Vagina (tissue), 2 donors: ENCODE results near the gene RUNDC3A. TPM values are rescaled to one million over a fixed set of nuclear protein-coding genes. Genes with fewer than 3 reads are reported as not detected.

Experiments
- DNase-seq, 2 donors: peaks; one replicate each; pipeline ENCODE4 v3.0.0-alpha.2; 2017; ENCODE audit errors: extremely low spot score in 2 of 2
- H3K27ac ChIP-seq: fragments of 200-600 bp; sonication (generic); one replicate; pipeline ENCODE4 v1.5.1; 2019
- H3K27me3 ChIP-seq: fragments of 200-600 bp; sonication (generic); one replicate; pipeline ENCODE4 v1.5.1; 2019
- H3K36me3 ChIP-seq, 2 donors: fragments of 200-600 bp; sonication (generic); one replicate each; pipeline ENCODE4 v1.5.1; 2017 to 2019
- H3K4me1 ChIP-seq: fragments of 200-600 bp; sonication (generic); one replicate; pipeline ENCODE4 v1.5.1; 2019
- H3K4me3 ChIP-seq, 2 donors: fragments of 200-600 bp; sonication (generic); 1 replicate in 1 of 2; 2 replicates in 1 of 2; pipeline ENCODE4 v1.5.1; 2016 to 2019
- H3K9me3 ChIP-seq: fragments of 200-600 bp; sonication (generic); one replicate; pipeline ENCODE4 v1.5.1; 2019
- POLR2A ChIP-seq, 2 donors: fragments of 450-650 bp; IDR thresholded peaks; one replicate each; pipeline ENCODE4 v1.6.1; 2017; ENCODE audit warnings: antibody characterized with exemption in 2 of 2, mild to moderate bottlenecking in 2 of 2, moderate library complexity in 2 of 2
- POLR2AphosphoS5 ChIP-seq, 2 donors: sonication (generic); formaldehyde crosslinking; IDR thresholded peaks; one replicate each; pipeline ENCODE4 v1.9.0; 2017; ENCODE audit warnings: antibody characterized with exemption in 2 of 2, mild to moderate bottlenecking in 2 of 2, low read depth in 1 of 2; ENCODE audit not compliant: insufficient read depth in 1 of 2
- intact Hi-C: fragments of 100-400 bp; cut with DNase I; formaldehyde crosslinking; loops from one replicate; pipeline ENCODE4 v1.15.1; 2023
- total RNA-seq: library from RNA; depleted of rRNA; stranded (reverse); fragments of >200 nt; gene quantifications from one replicate; pipeline ENCODE4 v1.2.3, GENCODE V29; 2016
- TF ChIP-seq, protein P1 (sequence below), 3 experiments: fragments of 450-650 bp in 2 of 3; fragments of 200-600 bp in 1 of 3; sonication (generic) in 1 of 3; IDR thresholded peaks; one replicate each; pipeline ENCODE4 v1.5.1; 2017 to 2019; ENCODE audit warnings: antibody characterized with exemption in 3 of 3, mild to moderate bottlenecking in 2 of 3, moderate library complexity in 2 of 3

Gene RUNDC3A
- total RNA-seq = 2.0 TPM

DNA sequence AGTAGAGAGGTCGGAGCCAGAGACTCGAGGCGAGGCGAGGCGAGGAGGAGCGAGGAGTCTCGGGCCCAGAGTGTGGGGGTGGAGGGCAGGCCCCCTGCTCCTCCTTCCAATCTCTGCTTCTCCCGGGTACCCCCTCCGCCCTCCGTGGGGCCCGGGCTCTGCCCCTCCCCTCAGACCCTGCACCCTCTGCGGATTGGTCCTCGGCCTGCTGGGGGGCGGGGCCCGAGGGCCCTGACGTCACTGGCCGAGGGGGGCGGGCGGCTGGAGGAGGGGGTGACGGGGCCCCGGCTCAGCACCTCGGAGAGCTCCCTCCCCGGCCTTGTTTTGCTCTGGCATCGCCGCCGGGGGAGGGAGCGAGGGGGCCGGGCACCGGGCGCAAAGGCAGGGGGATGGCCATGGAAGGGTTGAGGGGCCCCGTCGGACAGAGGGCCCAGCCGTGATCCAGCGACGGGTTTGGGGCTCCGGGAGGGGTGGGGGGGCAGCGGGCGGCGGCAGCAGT, at the start of gene RUNDC3A:
Gene RUNDC3A, plus strand, starts transcription at position 282 of the 499 bp plus-strand sequence. CDS start 232 bp downstream, outside the sequence.
- Histone ChIP-seq H3K27me3 (no peaks in the 10 kb centered on the region), H3K27ac (no peak within 1 kb of the TSS), H3K4me1 (peaks cover 21% of the 10 kb centered on the region), H3K36me3 (no peaks in the 10 kb centered on the region), H3K9me3 (no peaks in the 10 kb centered on the region), H3K4me3 (peak within 1 kb of the TSS; percentile 44)
- intact Hi-C loops = no loop called here
- TF ChIP-seq POLR2A (IDR thresholded peaks at IDR 0.05) = no peak
- TF ChIP-seq, protein P1, sequence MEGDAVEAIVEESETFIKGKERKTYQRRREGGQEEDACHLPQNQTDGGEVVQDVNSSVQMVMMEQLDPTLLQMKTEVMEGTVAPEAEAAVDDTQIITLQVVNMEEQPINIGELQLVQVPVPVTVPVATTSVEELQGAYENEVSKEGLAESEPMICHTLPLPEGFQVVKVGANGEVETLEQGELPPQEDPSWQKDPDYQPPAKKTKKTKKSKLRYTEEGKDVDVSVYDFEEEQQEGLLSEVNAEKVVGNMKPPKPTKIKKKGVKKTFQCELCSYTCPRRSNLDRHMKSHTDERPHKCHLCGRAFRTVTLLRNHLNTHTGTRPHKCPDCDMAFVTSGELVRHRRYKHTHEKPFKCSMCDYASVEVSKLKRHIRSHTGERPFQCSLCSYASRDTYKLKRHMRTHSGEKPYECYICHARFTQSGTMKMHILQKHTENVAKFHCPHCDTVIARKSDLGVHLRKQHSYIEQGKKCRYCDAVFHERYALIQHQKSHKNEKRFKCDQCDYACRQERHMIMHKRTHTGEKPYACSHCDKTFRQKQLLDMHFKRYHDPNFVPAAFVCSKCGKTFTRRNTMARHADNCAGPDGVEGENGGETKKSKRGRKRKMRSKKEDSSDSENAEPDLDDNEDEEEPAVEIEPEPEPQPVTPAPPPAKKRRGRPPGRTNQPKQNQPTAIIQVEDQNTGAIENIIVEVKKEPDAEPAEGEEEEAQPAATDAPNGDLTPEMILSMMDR (IDR thresholded peaks at IDR 0.05) = peak in 1 of 3 experiments; percentile 22
- peak; percentile 30 to 50 for TF ChIP-seq POLR2AphosphoS5 (IDR thresholded peaks at IDR 0.05; ENCODE audit: insufficient read depth in 1 of 2, low read depth in 1 of 2)
- DNase-seq = no peak

DNA sequence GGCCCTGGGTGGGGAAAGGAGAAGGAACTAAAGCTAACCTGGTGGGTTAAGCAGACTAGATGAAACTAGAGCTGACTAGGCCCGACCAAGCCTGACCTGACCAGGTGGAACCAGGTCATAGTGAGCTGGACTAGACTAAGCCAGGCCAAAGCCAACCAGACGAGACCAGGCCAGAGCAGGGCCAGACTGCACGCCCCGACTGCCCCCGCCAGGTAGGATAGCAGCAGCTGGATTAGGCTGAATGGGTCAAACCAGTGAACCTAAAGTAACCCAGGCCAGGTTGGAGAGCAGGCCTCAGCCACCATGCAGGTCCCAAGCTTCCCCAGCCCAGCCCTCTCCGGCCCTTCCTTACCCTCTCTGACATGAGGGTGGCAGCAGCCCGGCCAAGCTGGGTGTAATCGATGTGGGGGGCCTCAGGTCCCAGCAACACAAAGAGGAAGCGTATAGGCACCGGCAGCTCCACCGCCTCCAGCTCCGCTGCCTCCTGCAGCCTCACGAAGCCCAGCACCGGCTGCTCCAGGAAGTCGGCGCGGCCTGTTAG, 49.5 kb upstream of the RUNDC3A start:
- no peaks in the 10 kb centered on the region for H3K4me1 ChIP-seq
- H3K9me3 ChIP-seq = no peaks in the 10 kb centered on the region
- H3K27ac ChIP-seq = no peak overlapping the region
- no peak for DNase-seq
- H3K36me3 ChIP-seq = no peaks in the 10 kb centered on the region
- H3K27me3 ChIP-seq = no peaks in the 10 kb centered on the region
- H3K4me3 ChIP-seq = no peak overlapping the region
- TF ChIP-seq POLR2A (IDR thresholded peaks at IDR 0.05) (no peak), POLR2AphosphoS5 (IDR thresholded peaks at IDR 0.05; ENCODE audit: insufficient read depth in 1 of 2, low read depth in 1 of 2) (no peak)
- TF ChIP-seq, protein P1 (IDR thresholded peaks at IDR 0.05) = no peak
- intact Hi-C loops = no loop called here

DNA sequence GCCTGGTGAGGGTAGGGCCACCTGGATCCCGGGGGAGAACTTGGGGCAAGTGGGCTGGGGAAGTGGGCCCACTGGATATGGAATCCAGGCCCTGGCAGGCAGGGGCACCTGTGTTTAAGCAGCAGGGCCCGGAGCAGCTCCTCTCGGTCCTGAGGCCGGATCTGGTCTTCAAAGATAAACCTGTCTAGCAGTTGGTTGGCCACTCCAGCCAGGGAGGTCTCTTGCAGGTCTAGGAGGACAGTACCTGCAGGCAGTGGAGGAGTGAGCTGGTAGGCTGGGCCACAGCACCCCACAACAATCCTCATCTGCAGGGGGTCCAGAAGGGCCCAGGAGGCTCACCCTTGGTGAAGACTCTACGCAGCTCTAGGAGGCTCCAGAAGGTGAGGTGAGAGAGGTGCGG, 48.1 kb upstream of the RUNDC3A start:
- no peak for DNase-seq
- intact Hi-C loops = no loop called here
- no peak overlapping the region for H3K4me3 ChIP-seq
- H3K36me3 ChIP-seq = no peaks in the 10 kb centered on the region
- no peaks in the 10 kb centered on the region for H3K9me3 ChIP-seq
- H3K27ac ChIP-seq = no peak overlapping the region
- H3K27me3 ChIP-seq = no peaks in the 10 kb centered on the region
- TF ChIP-seq, protein P1 (IDR thresholded peaks at IDR 0.05) = no peak
- TF ChIP-seq POLR2A (IDR thresholded peaks at IDR 0.05) (no peak), POLR2AphosphoS5 (IDR thresholded peaks at IDR 0.05; ENCODE audit: insufficient read depth in 1 of 2, low read depth in 1 of 2) (no peak)
- no peaks in the 10 kb centered on the region for H3K4me1 ChIP-seq

DNA sequence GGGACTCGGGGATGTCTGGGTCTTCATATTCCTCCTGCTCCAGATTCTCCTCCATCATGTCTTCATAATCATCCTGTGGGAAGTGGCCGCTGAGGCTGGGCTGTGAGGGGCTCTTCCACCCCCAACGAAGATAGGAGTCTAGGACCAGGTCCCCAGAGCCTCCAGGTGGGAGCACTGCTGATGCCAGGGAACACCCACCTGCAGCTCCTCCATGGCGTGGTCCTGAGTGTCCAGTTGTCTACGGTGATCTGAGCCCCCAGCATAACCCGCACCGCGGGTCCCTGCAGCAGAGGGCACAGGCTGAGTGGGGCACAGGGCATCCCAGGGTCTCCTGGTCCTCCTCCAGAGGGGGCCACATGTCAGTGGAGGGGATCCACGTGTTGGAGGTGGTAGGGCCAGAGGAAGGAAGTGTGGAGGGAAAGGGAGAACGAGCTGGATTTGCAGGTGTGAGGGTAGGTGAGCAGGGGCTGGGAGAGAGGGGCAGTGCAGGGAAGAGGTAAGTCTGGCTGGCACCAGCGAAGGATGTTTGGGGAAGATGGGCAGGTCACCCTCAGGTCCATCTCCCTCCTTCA, 45.7 kb upstream of the RUNDC3A start:
- Histone ChIP-seq H3K27me3 (no peaks in the 10 kb centered on the region), H3K36me3 (no peaks in the 10 kb centered on the region), H3K9me3 (no peaks in the 10 kb centered on the region), H3K27ac (no peak overlapping the region), H3K4me3 (no peak overlapping the region), H3K4me1 (no peaks in the 10 kb centered on the region)
- no peak for DNase-seq
- TF ChIP-seq POLR2AphosphoS5 (IDR thresholded peaks at IDR 0.05; ENCODE audit: insufficient read depth in 1 of 2, low read depth in 1 of 2) (no peak), POLR2A (IDR thresholded peaks at IDR 0.05) (no peak)
- TF ChIP-seq, protein P1 (IDR thresholded peaks at IDR 0.05) = no peak
- intact Hi-C loops = no loop called here

GRCh38 chr17:44263345-44263902, 45.0 kb upstream of the RUNDC3A start:
- intact Hi-C loops = no loop called here
- no peak for DNase-seq
- Histone ChIP-seq H3K4me3 (no peak overlapping the region), H3K27me3 (no peaks in the 10 kb centered on the region), H3K9me3 (no peaks in the 10 kb centered on the region), H3K4me1 (no peaks in the 10 kb centered on the region), H3K27ac (no peak overlapping the region), H3K36me3 (no peaks in the 10 kb centered on the region)
- TF ChIP-seq, protein P1 (IDR thresholded peaks at IDR 0.05) = no peak
- TF ChIP-seq POLR2A (IDR thresholded peaks at IDR 0.05) (no peak), POLR2AphosphoS5 (IDR thresholded peaks at IDR 0.05; ENCODE audit: insufficient read depth in 1 of 2, low read depth in 1 of 2) (no peak)
